Mesendoderm (in vitro differentiated cells): ENCODE results near the gene JCAD.

Experiments
- DNase-seq: peaks from one replicate; pipeline ENCODE4 v3.0.0; 2013
- H2AK5ac ChIP-seq: 2 replicates; pipeline ENCODE4 v1.6.1; 2013; ENCODE audit warnings: low read length, inconsistent platforms
- H2BK120ac ChIP-seq: 2 replicates; pipeline ENCODE4 v1.6.1; 2013; ENCODE audit warnings: low read depth, mild to moderate bottlenecking, low read length, moderate library complexity, mixed read lengths
- H2BK15ac ChIP-seq: replicated peaks from 2 replicates; pipeline ENCODE4 v1.6.1; 2013; ENCODE audit warnings: low read depth, mild to moderate bottlenecking, moderate library complexity
- H2BK5ac ChIP-seq: 2 replicates; pipeline ENCODE4 v1.6.1; 2013; ENCODE audit warnings: low read length, inconsistent platforms
- H3K18ac ChIP-seq: 2 replicates; pipeline ENCODE4 v1.6.1; 2013; ENCODE audit warnings: mild to moderate bottlenecking, low read length, mixed read lengths
- H3K23ac ChIP-seq: one replicate; pipeline ENCODE4 v1.6.1; 2013; ENCODE audit warnings: low read length
- H3K27ac ChIP-seq: 2 replicates; pipeline ENCODE4 v1.5.1; 2013; ENCODE audit warnings: low read depth, mild to moderate bottlenecking, inconsistent platforms, low read length, moderate library complexity
- H3K27me3 ChIP-seq: 2 replicates; pipeline ENCODE4 v1.6.1; 2013; ENCODE audit warnings: low read length, control low read depth, mild to moderate bottlenecking, inconsistent platforms; ENCODE audit not compliant: insufficient read depth, poor library complexity
- H3K36me3 ChIP-seq: 2 replicates; pipeline ENCODE4 v1.6.1; 2013; ENCODE audit warnings: low read length, inconsistent platforms; ENCODE audit not compliant: control insufficient read depth, insufficient read depth
- H3K4ac ChIP-seq: one replicate; pipeline ENCODE4 v1.6.1; 2013; ENCODE audit warnings: low read depth, mild to moderate bottlenecking, low read length, moderate library complexity
- H3K4me1 ChIP-seq: 2 replicates; pipeline ENCODE4 v1.6.1; 2013; ENCODE audit warnings: low read depth, low read length, inconsistent platforms; ENCODE audit not compliant: control insufficient read depth
- H3K4me2 ChIP-seq: 2 replicates; pipeline ENCODE4 v1.6.1; 2013; ENCODE audit warnings: low read length
- H3K4me3 ChIP-seq: 2 replicates; pipeline ENCODE4 v1.5.1; 2013; ENCODE audit warnings: mild to moderate bottlenecking, low read length
- H3K56ac ChIP-seq: one replicate; pipeline ENCODE4 v1.6.1; 2013; ENCODE audit warnings: low read length
- H3K79me1 ChIP-seq: 2 replicates; pipeline ENCODE4 v1.6.1; 2013; ENCODE audit warnings: low read length, inconsistent platforms
- H3K79me2 ChIP-seq: 2 replicates; pipeline ENCODE4 v1.6.1; 2013; ENCODE audit warnings: mild to moderate bottlenecking, low read length; ENCODE audit not compliant: control insufficient read depth, insufficient read depth
- H3K9ac ChIP-seq: 2 replicates; pipeline ENCODE4 v1.6.1; 2013; ENCODE audit warnings: low read length, inconsistent platforms
- H4K5ac ChIP-seq: one replicate; pipeline ENCODE4 v1.6.1; 2013; ENCODE audit warnings: low read length
- H4K8ac ChIP-seq: one replicate; pipeline ENCODE4 v1.6.1; 2013; ENCODE audit warnings: low read depth, mild to moderate bottlenecking, control low read depth, low read length, moderate library complexity
- WGBS: extraction: QIAGEN DNeasy Blood & Tissue Kit; methylation state at CpG from one replicate; pipeline ENCODE4 v1.1.7; 2013; ENCODE audit warnings: low lambda C conversion rate, missing lambda C conversion rate; ENCODE audit not compliant: insufficient coverage; ENCODE audit errors: extremely low coverage; 5-methylcytosine and 5-hydroxymethylcytosine counted together

The JCAD gene

DNA sequence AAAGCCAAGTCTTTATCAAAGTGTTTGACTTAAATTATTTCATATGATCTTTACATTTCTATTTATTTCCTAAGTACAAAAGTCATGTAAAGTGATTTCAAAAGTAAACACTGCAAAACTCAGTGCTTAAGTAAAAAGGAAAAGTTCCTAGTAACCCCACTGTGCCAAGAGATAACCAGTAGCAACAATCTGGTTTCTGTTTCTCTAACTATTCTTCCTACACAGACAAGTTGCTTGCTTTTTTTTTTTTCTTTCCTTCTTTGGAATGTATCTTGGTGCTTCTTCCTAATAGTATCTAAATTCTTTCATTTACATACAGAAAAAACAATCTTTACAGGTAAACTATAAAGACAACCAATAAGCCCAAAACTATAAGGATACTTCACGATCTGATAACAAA is 3.1 kb downstream of the JCAD start:
- H2AK5ac ChIP-seq = no peak overlapping the region
- no peak overlapping the region for H4K5ac ChIP-seq
- H3K4me3 ChIP-seq = no peak overlapping the region
- H4K8ac ChIP-seq = no peak overlapping the region
- no peak overlapping the region for H3K56ac ChIP-seq
- H3K18ac ChIP-seq = no peak overlapping the region
- H3K9ac ChIP-seq = no peak overlapping the region
- no peak overlapping the region for H2BK15ac ChIP-seq
- no peak overlapping the region for H2BK5ac ChIP-seq
- no peak overlapping the region for H3K4ac ChIP-seq
- peaks cover 9% of the 10 kb centered on the region for H3K4me1 ChIP-seq
- no peaks in the 10 kb centered on the region for H3K27me3 ChIP-seq
- H3K79me2 ChIP-seq = no peaks in the 10 kb centered on the region
- no peak for DNase-seq
- no peaks in the 10 kb centered on the region for H3K79me1 ChIP-seq
- H3K27ac ChIP-seq = no peak overlapping the region
- no peak overlapping the region for H3K4me2 ChIP-seq
- no CpG with 5 or more reads among the region's 1 CpG for WGBS
- no peak overlapping the region for H3K23ac ChIP-seq
- no peak overlapping the region for H2BK120ac ChIP-seq
- no peaks in the 10 kb centered on the region for H3K36me3 ChIP-seq

DNA sequence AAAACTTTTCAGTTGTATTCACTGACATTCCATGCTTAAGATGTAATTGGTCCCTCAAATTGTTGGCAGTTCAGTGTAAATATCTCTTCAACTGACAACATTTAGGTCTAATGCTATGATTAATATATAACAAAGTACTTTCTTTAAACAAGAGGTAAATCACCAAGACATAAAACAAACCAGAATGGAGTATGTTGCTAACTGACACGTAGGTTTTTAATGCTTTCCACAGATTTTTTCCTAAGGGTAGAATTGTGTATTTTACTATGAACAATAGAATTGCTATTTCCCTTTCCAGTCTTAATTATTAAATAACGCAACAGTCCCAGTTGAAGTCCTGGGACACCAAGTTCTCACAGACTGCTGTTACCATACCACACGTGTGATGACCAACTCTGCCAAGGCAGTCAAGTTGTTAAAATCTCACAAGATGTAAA is 4.1 kb downstream of the JCAD start:
- Histone ChIP-seq H3K4me2 (no peak overlapping the region), H3K79me1 (no peaks in the 10 kb centered on the region), H3K36me3 (no peaks in the 10 kb centered on the region), H2BK120ac (no peak overlapping the region), H3K79me2 (no peaks in the 10 kb centered on the region), H2AK5ac (no peak overlapping the region), H4K5ac (no peak overlapping the region), H3K4ac (no peak overlapping the region), H3K56ac (no peak overlapping the region), H3K18ac (no peak overlapping the region), H3K27me3 (no peaks in the 10 kb centered on the region), H2BK5ac (no peak overlapping the region), H3K4me1 (peaks cover 9% of the 10 kb centered on the region), H3K27ac (no peak overlapping the region), H3K23ac (no peak overlapping the region), H4K8ac (no peak overlapping the region), H3K4me3 (no peak overlapping the region), H3K9ac (no peak overlapping the region), H2BK15ac (no peak overlapping the region)
- no peak for DNase-seq
- no CpG with 5 or more reads among the region's 3 CpGs for WGBS

DNA sequence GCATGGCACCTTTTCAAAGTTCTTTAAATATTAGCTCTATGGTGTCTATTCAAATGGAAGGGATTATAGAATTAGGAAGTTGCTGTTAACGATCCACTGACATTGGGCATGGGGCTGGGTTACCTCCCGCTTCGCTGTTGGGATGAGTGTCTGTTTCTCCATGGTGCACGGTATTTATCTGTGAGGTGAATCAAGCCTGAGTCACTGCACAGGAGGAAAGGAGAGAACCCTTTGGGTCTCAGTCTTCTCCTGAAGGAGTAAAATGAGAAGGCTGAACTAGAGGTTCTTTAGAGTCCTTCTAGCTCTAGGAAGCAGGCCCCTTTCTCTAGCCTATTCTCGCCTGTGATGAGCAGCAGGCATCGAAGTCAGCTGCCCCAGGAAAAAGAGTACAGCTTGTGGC is 7.3 kb downstream of the JCAD start:
- Histone ChIP-seq H3K4me3 (no peak overlapping the region), H3K18ac (no peak overlapping the region), H3K56ac (no peak overlapping the region), H3K36me3 (no peaks in the 10 kb centered on the region), H3K4ac (no peak overlapping the region), H3K23ac (no peak overlapping the region), H3K27ac (no peak overlapping the region), H2BK120ac (no peak overlapping the region), H2BK5ac (no peak overlapping the region), H3K9ac (no peak overlapping the region), H2BK15ac (no peak overlapping the region), H3K79me1 (no peaks in the 10 kb centered on the region), H4K8ac (no peak overlapping the region), H2AK5ac (no peak overlapping the region), H3K27me3 (no peaks in the 10 kb centered on the region), H3K4me2 (no peak overlapping the region), H3K79me2 (no peaks in the 10 kb centered on the region), H4K5ac (no peak overlapping the region), H3K4me1 (no peaks in the 10 kb centered on the region)
- DNase-seq = no peak
- WGBS = no CpG with 5 or more reads among the region's 6 CpGs

DNA sequence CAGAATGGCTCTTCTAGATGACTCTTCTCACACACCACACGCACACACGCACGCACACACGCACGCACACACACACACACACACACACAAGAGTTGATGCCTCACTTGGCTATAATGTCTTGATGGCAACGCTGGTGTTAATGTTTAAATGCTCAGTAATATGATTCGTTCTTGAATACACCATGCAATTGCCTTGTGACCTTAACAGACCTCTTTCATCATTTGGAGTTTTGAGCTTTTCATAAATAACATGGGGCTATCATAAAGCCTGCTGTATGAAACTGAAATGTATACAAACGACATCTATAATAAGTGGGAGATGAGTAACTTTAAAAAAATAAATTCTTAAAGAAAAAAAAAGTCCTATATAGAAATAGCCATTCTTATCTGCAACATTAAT is 8.2 kb downstream of the JCAD start:
- H4K8ac ChIP-seq = no peak overlapping the region
- no peaks in the 10 kb centered on the region for H3K36me3 ChIP-seq

DNA sequence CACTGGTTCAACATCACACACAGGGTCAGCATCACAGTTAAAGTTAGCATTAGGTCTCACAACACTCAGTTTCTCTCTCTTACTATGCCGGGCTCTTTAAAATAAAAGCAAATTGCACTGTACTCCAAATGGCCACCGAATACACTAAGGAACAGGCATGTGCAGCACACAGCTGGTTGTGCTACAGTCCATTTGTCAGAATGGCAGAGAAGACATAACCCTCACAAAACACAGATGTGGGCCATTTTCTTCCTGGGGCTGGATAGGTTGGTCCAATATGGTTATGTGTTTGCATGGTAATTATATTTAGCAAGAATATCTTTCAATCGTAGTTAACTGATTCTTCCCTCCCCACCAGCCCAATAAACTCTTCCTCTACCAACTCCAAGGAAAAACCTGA is 9.0 kb downstream of the JCAD start:
- no peak overlapping the region for H3K9ac ChIP-seq
- H3K4me1 ChIP-seq = no peaks in the 10 kb centered on the region
- H4K8ac ChIP-seq = no peak overlapping the region
- H3K27ac ChIP-seq = no peak overlapping the region
- no peaks in the 10 kb centered on the region for H3K27me3 ChIP-seq
- WGBS = no CpG with 5 or more reads among the region's 3 CpGs
- no peaks in the 10 kb centered on the region for H3K36me3 ChIP-seq
- no peak overlapping the region for H3K23ac ChIP-seq
- no peaks in the 10 kb centered on the region for H3K79me2 ChIP-seq
- no peak overlapping the region for H2BK15ac ChIP-seq
- DNase-seq = no peak
- H3K79me1 ChIP-seq = no peaks in the 10 kb centered on the region
- H2BK120ac ChIP-seq = no peak overlapping the region
- no peak overlapping the region for H2BK5ac ChIP-seq
- H3K4me2 ChIP-seq = no peak overlapping the region
- H4K5ac ChIP-seq = no peak overlapping the region
- H3K4me3 ChIP-seq = no peak overlapping the region
- no peak overlapping the region for H3K18ac ChIP-seq
- H3K56ac ChIP-seq = no peak overlapping the region
- no peak overlapping the region for H2AK5ac ChIP-seq
- no peak overlapping the region for H3K4ac ChIP-seq

More for the DNA sequence above, 8.2 kb downstream of the JCAD start:
- DNase-seq = no peak
- H2BK15ac ChIP-seq = no peak overlapping the region
- no peak overlapping the region for H2BK120ac ChIP-seq
- H3K4me1 ChIP-seq = no peaks in the 10 kb centered on the region
- H3K18ac ChIP-seq = no peak overlapping the region
- H3K4me2 ChIP-seq = no peak overlapping the region
- H3K4me3 ChIP-seq = no peak overlapping the region
- no peak overlapping the region for H2AK5ac ChIP-seq
- H3K79me1 ChIP-seq = no peaks in the 10 kb centered on the region
- no peak overlapping the region for H3K9ac ChIP-seq
- H3K79me2 ChIP-seq = no peaks in the 10 kb centered on the region
- no peak overlapping the region for H3K4ac ChIP-seq
- H3K27me3 ChIP-seq = no peaks in the 10 kb centered on the region
- no peak overlapping the region for H4K5ac ChIP-seq
- no CpG with 5 or more reads among the region's 8 CpGs for WGBS
- H3K27ac ChIP-seq = no peak overlapping the region
- no peak overlapping the region for H2BK5ac ChIP-seq
- H3K56ac ChIP-seq = no peak overlapping the region
- no peak overlapping the region for H3K23ac ChIP-seq

DNA sequence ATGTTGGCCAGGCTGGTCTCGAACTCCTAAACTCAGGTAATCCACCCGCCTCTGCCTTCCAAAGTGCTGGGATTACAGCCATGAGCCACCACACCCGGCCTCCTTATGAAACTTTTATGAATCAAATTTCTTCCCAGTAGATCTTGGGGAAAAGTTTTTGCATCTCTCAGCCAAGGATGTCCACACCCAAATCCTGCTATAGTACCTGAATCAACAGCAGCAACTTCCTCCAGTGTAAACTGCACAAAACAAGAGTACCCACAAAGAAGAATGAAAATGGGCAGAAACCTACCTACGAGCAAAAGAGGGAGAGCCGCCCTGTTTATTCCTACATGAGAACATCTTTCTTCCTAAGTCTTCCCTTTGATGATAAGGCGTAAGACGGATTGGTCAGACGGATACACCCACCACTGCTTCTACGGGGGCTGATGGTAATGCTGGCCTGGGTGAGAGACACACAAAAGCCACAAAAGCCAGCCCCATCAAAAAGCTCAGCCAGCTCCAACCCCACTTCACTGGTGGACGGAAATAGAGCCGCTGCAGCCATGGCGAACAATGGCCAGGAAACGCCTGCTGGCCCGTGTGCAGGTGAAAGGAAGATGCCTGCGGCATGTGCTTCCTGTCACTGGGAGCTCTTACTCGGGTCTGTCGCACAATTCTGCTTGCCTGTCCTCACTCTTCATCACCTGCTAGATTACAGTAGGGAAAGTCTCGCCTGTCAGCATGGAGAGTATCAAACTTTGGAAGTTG is 10.4 kb downstream of the JCAD start:
- DNase-seq = no peak
- Histone ChIP-seq H2AK5ac (no peak overlapping the region), H2BK15ac (no peak overlapping the region), H3K23ac (peak overlapping the region; percentile 24), H3K4me3 (no peak overlapping the region), H3K27me3 (no peaks in the 10 kb centered on the region), H4K5ac (no peak overlapping the region), H3K18ac (no peak overlapping the region), H3K79me1 (no peaks in the 10 kb centered on the region), H3K79me2 (no peaks in the 10 kb centered on the region), H3K4me2 (no peak overlapping the region), H3K36me3 (no peaks in the 10 kb centered on the region), H3K4ac (no peak overlapping the region), H3K27ac (no peak overlapping the region), H3K56ac (no peak overlapping the region), H2BK5ac (no peak overlapping the region), H3K4me1 (no peaks in the 10 kb centered on the region), H4K8ac (no peak overlapping the region), H2BK120ac (no peak overlapping the region), H3K9ac (no peak overlapping the region)
- no CpG with 5 or more reads among the region's 18 CpGs for WGBS
